HepG2 (cell line): ENCODE data around the gene WDR70. TPM values are rescaled to one million over a fixed set of nuclear protein-coding genes. Genes with fewer than 3 reads are reported as not detected.
A peak's percentile ranks its signal among the peaks of the same experiment; 100 is the strongest.

Source experiments
- ATAC-seq: fragments of 200-7000 bp; cut with Tn5 transposase; 3 replicates; pipeline ENCODE4 v1.9.1; 2020; ENCODE audit warnings: mild to moderate bottlenecking, moderate library complexity
- BruUV-seq: library from RNA; stranded (reverse); fragments of 400-500 nt; replicated peaks from 2 replicates; lab custom pipeline; 2021; lab: Mats Ljungman, UMichigan
- CTCF ChIA-PET: fragments of 300-600 bp; formaldehyde crosslinking; extraction: SDS; loops from one replicate; lab custom pipeline; 2021; ENCODE audit warnings: low total read pairs, inconsistent platforms, low intra/inter-chr PET ratio; lab: Yijun Ruan, JAX
- POLR2A ChIA-PET: fragments of 350-600 bp; sonication (Branson Sonifier 250); formaldehyde crosslinking; loops from one replicate; lab custom pipeline; 2020; ENCODE audit warnings: antibody characterized with exemption, inconsistent platforms; lab: Yijun Ruan, JAX
- DNase-seq: peaks from one replicate; pipeline ENCODE4 v3.0.0-alpha.2; 2015; ENCODE audit warnings: low spot score
- FAIRE-seq: peaks from 3 replicates; lab custom pipeline; 2011; peaks lifted over from hg19 to GRCh38; lab: Jason Lieb, UNC
- H2AFZ ChIP-seq: one replicate; pipeline ENCODE4 v1.6.1; 2011; ENCODE audit warnings: low read length, inconsistent platforms
- H3K27ac ChIP-seq: fragments of 300-600 bp; 3 replicates; pipeline ENCODE4 v1.8.0; 2011; ENCODE audit warnings: mixed run types, mild to moderate bottlenecking, mixed read lengths, low read length, inconsistent platforms; ENCODE audit not compliant: insufficient read depth; ENCODE audit errors: extremely low read length
- H3K27me3 ChIP-seq, 2 experiments: fragments of 200-600 bp in 1 of 2; 2 replicates in 1 of 2; 3 replicates in 1 of 2; pipeline versions ENCODE4 v1.6.0 to v1.8.0; 2011; ENCODE audit warnings: low read length in 2 of 2, mild to moderate bottlenecking in 2 of 2, moderate library complexity in 2 of 2, inconsistent platforms in 1 of 2; ENCODE audit not compliant: insufficient read depth in 2 of 2, control insufficient read depth in 1 of 2
- H3K36me3 ChIP-seq, 2 experiments: fragments of 200-600 bp in 1 of 2; replicated peaks in 1 of 2; 2 replicates in 1 of 2; 3 replicates in 1 of 2; pipeline versions ENCODE4 v1.5.1 to v1.8.0; 2011; ENCODE audit warnings: low read length in 2 of 2, inconsistent platforms in 1 of 2; ENCODE audit not compliant: insufficient read depth in 2 of 2, control insufficient read depth in 1 of 2
- H3K4me1 ChIP-seq: 2 replicates; pipeline ENCODE4 v1.5.1; 2012; ENCODE audit warnings: low read length, inconsistent platforms; ENCODE audit not compliant: insufficient read depth
- H3K4me2 ChIP-seq: 2 replicates; pipeline ENCODE4 v1.6.0; 2011; ENCODE audit warnings: low read depth, low read length, inconsistent platforms
- H3K4me3 ChIP-seq, 3 experiments: fragments of 200-600 bp in 1 of 3; sonication (generic), shearing (Covaris generic) in 1 of 3; replicated peaks in 1 of 3; 2 replicates each; pipeline ENCODE4 v1.5.1; 2011 to 2016; ENCODE audit warnings: low read length in 3 of 3, inconsistent platforms in 2 of 3, low read depth in 2 of 3, mild to moderate bottlenecking in 2 of 3, control low read depth in 1 of 3, mixed read lengths in 1 of 3; ENCODE audit not compliant: insufficient read depth in 1 of 3
- H3K79me2 ChIP-seq: one replicate; pipeline ENCODE4 v1.6.1; 2011; ENCODE audit warnings: low read length, inconsistent platforms; ENCODE audit not compliant: insufficient read depth
- H3K9ac ChIP-seq: 2 replicates; pipeline ENCODE4 v1.6.0; 2011; ENCODE audit warnings: mild to moderate bottlenecking, low read depth, low read length, inconsistent platforms; ENCODE audit not compliant: insufficient read depth
- H3K9me3 ChIP-seq: 2 replicates; pipeline ENCODE4 v1.5.1; 2012; ENCODE audit warnings: mild to moderate bottlenecking, low read length
- H4K20me1 ChIP-seq: 2 replicates; pipeline ENCODE4 v1.6.0; 2011; ENCODE audit warnings: inconsistent platforms, mild to moderate bottlenecking, low read length, moderate library complexity; ENCODE audit not compliant: insufficient read depth
- CEBPB ChIP-seq: IDR thresholded peaks from 2 replicates; pipeline ENCODE4 v1.6.1; 2011; ENCODE audit warnings: low read depth, low read length, improper control_type of control experiment, borderline replicate concordance
- ERF ChIP-seq: IDR thresholded peaks from 2 replicates; pipeline ENCODE4 v1.6.1; 2018; ENCODE audit warnings: missing biosample characterization, missing genetic modification reagents
- MED13 ChIP-seq: sonication (generic); formaldehyde crosslinking; IDR thresholded peaks from 2 replicates; pipeline ENCODE4 v1.5.0; 2020; ENCODE audit warnings: missing genetic modification reagents
- NPAS2 ChIP-seq: sonication (generic); formaldehyde crosslinking; IDR thresholded peaks from 2 replicates; pipeline ENCODE4 v1.8.0; 2022; ENCODE audit warnings: mild to moderate bottlenecking, missing genetic modification reagents, borderline replicate concordance
- RCOR2 ChIP-seq: IDR thresholded peaks from 2 replicates; pipeline ENCODE4 v1.6.1; 2016; ENCODE audit warnings: missing biosample characterization, missing genetic modification reagents
- REXO4 ChIP-seq: sonication (generic); formaldehyde crosslinking; IDR thresholded peaks from 2 replicates; pipeline ENCODE4 v1.8.0; 2022; ENCODE audit warnings: missing genetic modification reagents, mild to moderate bottlenecking, borderline replicate concordance
- ZNF143 ChIP-seq: sonication (generic); formaldehyde crosslinking; IDR thresholded peaks from 2 replicates; pipeline ENCODE4 v1.4.0; 2020; ENCODE audit warnings: missing genetic modification reagents
- WGBS: methylation state at CpG from one replicate; pipeline ENCODE4 v1.1.6; 2017; ENCODE audit warnings: low lambda C conversion rate; 5-methylcytosine and 5-hydroxymethylcytosine counted together
- in situ Hi-C: cut with HindIII; loops from 2 replicates; pipeline ENCODE4 v1.10.0; 2017; ENCODE audit warnings: low pct_unique_long_range_greater_than_20kb; ENCODE audit not compliant: extremely low pct_ligation_motif_present
- intact Hi-C: fragments of 100-400 bp; cut with micrococcal nuclease; formaldehyde crosslinking; loops from one replicate; pipeline ENCODE4 v1.10.0; 2022; ENCODE audit not compliant: unreplicated experiment
- polyA plus RNA-seq, 8 experiments: library from polyadenylated mRNA; depleted of rRNA in 3 of 8; stranded (reverse) in 7 of 8; unstranded in 1 of 8; fragments of >200 nt; fragmentation: Illumina TruSeq in 4 of 8; extraction: Trizol in 4 of 8; gene quantifications; 2 replicates each; pipeline versions ENCODE4 v1.2.1 to v1.2.3, GENCODE V29; 2011 to 2016; ENCODE audit warnings: low read depth in 4 of 8, missing spikeins in 1 of 8, mixed read lengths in 1 of 8; ENCODE audit not compliant: insufficient read depth in 1 of 8
- total RNA-seq, 5 experiments: library from RNA; depleted of rRNA; stranded (reverse); fragments of >200 nt; fragmentation: Illumina TruSeq; extraction: Trizol; gene quantifications; 2 replicates each; pipeline ENCODE4 v1.2.3, GENCODE V29; 2016; ENCODE audit warnings: low read depth in 1 of 5
- TF ChIP-seq, protein P1 (sequence below): sonication (generic); formaldehyde crosslinking; IDR thresholded peaks from 2 replicates; pipeline ENCODE4 v1.8.0; 2022; ENCODE audit warnings: mild to moderate bottlenecking, missing genetic modification reagents, moderate library complexity
- TF ChIP-seq, protein P2 (sequence below): sonication (generic); formaldehyde crosslinking; IDR thresholded peaks from 2 replicates; pipeline ENCODE4 v1.4.0; 2020; ENCODE audit warnings: missing genetic modification reagents
- TF ChIP-seq, protein P3 (sequence below): IDR thresholded peaks from 2 replicates; pipeline ENCODE4 v1.6.1; 2016; ENCODE audit warnings: low read depth, missing genetic modification reagents, missing compliant biosample characterization

Gene WDR70
- total and polyA plus RNA-seq, 2 of the 13 experiments (the other 11 are each of a cell fraction or from before 2014, with no cell fraction given) = 14.6 to 30.6 TPM

DNA sequence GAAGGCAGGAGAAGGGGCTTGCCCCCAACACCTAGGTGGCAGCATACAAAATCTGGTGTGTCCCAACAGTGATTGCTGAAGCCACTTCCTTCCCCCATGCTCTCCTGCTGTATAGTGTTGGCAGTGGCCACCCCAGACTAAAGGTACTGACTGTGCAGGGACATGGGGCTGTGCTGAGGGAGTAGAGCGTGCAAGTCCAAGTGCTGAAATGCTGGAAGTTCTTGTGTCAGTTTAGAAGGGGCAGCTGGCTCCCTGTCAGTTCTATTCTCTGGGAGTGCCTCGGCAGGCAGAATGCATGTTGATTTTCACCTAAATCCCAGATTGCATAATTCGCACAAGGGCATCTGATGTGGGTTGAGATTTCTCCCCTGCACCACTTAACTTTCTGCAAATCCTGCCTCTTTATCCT, 392.1 kb downstream of the WDR70 start:
- no TSS peak for BruUV-seq
- intact Hi-C loops (loop anchor here (5.0 kb wide), 1 partner anchor 421 kb away; no protein-coding TSS in a partner anchor), in situ Hi-C loops (no loop called here)
- no peaks in the 10 kb centered on the region for H3K27me3 ChIP-seq
- CTCF ChIA-PET = no interaction called here
- no peak overlapping the region for H3K4me3 ChIP-seq
- POLR2A ChIA-PET = no interaction called here
- no peak overlapping the region for H3K4me2 ChIP-seq
- H3K27ac ChIP-seq = no peak overlapping the region
- peaks cover 21% of the 10 kb centered on the region for H3K9me3 ChIP-seq
- no peaks in the 10 kb centered on the region for H4K20me1 ChIP-seq
- no peak overlapping the region for H2AFZ ChIP-seq
- FAIRE-seq = no peak
- H3K79me2 ChIP-seq = no peaks in the 10 kb centered on the region
- no peak overlapping the region for H3K9ac ChIP-seq
- WGBS = 21% methylated on average over 2 of the region's 3 CpGs
- peaks cover 21% of the 10 kb centered on the region; the same call in 1 of the 2 replicates for H3K4me1 ChIP-seq
- no peak for DNase-seq
- TF ChIP-seq RCOR2 (CRISPR knock-in tag) = no peak
- TF ChIP-seq CEBPB = peak; percentile 40; the same call in 1 of the 2 replicates
- no peaks in the 10 kb centered on the region for H3K36me3 ChIP-seq
- ATAC-seq = peak; percentile 58

DNA sequence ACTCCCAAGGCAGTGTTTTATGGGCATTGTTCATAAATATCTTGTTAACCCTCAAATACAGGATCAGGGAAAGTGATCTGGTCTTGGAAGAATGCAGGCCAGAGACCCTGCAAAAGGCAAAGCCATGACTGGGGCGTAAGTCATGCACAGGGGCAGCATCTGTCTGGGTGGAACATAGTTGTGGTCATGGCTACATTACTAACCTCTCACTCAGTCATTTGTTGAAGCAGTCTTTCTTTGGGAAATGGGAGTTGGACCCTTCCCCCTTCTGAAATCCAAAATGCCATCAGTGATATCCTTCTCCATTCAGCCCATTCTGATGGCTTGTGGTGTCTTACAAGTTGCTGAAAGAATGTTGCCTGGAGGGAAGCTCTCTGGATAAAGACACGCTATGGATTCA, 392.6 kb downstream of the WDR70 start:
- in situ Hi-C loops (no loop called here), intact Hi-C loops (loop anchor here (5.0 kb wide), 1 partner anchor 421 kb away; no protein-coding TSS in a partner anchor)
- H3K4me1 ChIP-seq = peaks cover 21% of the 10 kb centered on the region; the same call in 1 of the 2 replicates
- no peaks in the 10 kb centered on the region for H4K20me1 ChIP-seq
- H3K9me3 ChIP-seq = peaks cover 21% of the 10 kb centered on the region
- ATAC-seq (peak; percentile 21; the same call in 1 of the 3 replicates), FAIRE-seq (no peak), DNase-seq (no peak)
- no peak overlapping the region for H2AFZ ChIP-seq
- no peak overlapping the region for H3K9ac ChIP-seq
- 46% methylated on average over 2 of the region's 2 CpGs for WGBS
- no TSS peak for BruUV-seq
- H3K79me2 ChIP-seq = no peaks in the 10 kb centered on the region
- ChIA-PET POLR2A (no interaction called here), CTCF (no interaction called here)
- H3K4me3 ChIP-seq = no peak overlapping the region
- no peak overlapping the region for H3K4me2 ChIP-seq
- H3K36me3 ChIP-seq = no peaks in the 10 kb centered on the region
- H3K27ac ChIP-seq = no peak overlapping the region
- H3K27me3 ChIP-seq = no peaks in the 10 kb centered on the region
- TF ChIP-seq, protein P1, sequence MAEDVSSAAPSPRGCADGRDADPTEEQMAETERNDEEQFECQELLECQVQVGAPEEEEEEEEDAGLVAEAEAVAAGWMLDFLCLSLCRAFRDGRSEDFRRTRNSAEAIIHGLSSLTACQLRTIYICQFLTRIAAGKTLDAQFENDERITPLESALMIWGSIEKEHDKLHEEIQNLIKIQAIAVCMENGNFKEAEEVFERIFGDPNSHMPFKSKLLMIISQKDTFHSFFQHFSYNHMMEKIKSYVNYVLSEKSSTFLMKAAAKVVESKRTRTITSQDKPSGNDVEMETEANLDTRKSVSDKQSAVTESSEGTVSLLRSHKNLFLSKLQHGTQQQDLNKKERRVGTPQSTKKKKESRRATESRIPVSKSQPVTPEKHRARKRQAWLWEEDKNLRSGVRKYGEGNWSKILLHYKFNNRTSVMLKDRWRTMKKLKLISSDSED (CRISPR knock-in tag) = no peak
- no peak for TF ChIP-seq NPAS2 (CRISPR knock-in tag)
- no peak for TF ChIP-seq ZNF143 (CRISPR knock-in tag)
- TF ChIP-seq, protein P2, sequence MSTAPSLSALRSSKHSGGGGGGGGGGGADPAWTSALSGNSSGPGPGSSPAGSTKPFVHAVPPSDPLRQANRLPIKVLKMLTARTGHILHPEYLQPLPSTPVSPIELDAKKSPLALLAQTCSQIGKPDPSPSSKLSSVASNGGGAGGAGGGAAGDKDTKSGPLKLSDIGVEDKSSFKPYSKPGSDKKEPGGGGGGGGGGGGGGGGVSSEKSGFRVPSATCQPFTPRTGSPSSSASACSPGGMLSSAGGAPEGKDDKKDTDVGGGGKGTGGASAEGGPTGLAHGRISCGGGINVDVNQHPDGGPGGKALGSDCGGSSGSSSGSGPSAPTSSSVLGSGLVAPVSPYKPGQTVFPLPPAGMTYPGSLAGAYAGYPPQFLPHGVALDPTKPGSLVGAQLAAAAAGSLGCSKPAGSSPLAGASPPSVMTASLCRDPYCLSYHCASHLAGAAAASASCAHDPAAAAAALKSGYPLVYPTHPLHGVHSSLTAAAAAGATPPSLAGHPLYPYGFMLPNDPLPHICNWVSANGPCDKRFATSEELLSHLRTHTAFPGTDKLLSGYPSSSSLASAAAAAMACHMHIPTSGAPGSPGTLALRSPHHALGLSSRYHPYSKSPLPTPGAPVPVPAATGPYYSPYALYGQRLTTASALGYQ (CRISPR knock-in tag) = no peak
- TF ChIP-seq, protein P3, sequence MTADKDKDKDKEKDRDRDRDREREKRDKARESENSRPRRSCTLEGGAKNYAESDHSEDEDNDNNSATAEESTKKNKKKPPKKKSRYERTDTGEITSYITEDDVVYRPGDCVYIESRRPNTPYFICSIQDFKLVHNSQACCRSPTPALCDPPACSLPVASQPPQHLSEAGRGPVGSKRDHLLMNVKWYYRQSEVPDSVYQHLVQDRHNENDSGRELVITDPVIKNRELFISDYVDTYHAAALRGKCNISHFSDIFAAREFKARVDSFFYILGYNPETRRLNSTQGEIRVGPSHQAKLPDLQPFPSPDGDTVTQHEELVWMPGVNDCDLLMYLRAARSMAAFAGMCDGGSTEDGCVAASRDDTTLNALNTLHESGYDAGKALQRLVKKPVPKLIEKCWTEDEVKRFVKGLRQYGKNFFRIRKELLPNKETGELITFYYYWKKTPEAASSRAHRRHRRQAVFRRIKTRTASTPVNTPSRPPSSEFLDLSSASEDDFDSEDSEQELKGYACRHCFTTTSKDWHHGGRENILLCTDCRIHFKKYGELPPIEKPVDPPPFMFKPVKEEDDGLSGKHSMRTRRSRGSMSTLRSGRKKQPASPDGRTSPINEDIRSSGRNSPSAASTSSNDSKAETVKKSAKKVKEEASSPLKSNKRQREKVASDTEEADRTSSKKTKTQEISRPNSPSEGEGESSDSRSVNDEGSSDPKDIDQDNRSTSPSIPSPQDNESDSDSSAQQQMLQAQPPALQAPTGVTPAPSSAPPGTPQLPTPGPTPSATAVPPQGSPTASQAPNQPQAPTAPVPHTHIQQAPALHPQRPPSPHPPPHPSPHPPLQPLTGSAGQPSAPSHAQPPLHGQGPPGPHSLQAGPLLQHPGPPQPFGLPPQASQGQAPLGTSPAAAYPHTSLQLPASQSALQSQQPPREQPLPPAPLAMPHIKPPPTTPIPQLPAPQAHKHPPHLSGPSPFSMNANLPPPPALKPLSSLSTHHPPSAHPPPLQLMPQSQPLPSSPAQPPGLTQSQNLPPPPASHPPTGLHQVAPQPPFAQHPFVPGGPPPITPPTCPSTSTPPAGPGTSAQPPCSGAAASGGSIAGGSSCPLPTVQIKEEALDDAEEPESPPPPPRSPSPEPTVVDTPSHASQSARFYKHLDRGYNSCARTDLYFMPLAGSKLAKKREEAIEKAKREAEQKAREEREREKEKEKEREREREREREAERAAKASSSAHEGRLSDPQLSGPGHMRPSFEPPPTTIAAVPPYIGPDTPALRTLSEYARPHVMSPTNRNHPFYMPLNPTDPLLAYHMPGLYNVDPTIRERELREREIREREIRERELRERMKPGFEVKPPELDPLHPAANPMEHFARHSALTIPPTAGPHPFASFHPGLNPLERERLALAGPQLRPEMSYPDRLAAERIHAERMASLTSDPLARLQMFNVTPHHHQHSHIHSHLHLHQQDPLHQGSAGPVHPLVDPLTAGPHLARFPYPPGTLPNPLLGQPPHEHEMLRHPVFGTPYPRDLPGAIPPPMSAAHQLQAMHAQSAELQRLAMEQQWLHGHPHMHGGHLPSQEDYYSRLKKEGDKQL (CRISPR knock-in tag) = no peak
- no peak for TF ChIP-seq MED13 (CRISPR knock-in tag)
- no peak for TF ChIP-seq ERF (CRISPR knock-in tag)
- TF ChIP-seq REXO4 (CRISPR knock-in tag) = no peak
